ENCODE measurements around the gene PRRC2B. TPM values are rescaled to one million over a fixed set of nuclear protein-coding genes. Genes with fewer than 3 reads are reported as not detected.
A peak's percentile ranks its signal among the peaks of the same experiment; 100 is the strongest.

PRRC2B gene
- total and polyA plus RNA-seq, 2 of the 13 experiments (the other 11 are each of a cell fraction or from before 2014, with no cell fraction given): 20.8 to 37.4 TPM

DNA sequence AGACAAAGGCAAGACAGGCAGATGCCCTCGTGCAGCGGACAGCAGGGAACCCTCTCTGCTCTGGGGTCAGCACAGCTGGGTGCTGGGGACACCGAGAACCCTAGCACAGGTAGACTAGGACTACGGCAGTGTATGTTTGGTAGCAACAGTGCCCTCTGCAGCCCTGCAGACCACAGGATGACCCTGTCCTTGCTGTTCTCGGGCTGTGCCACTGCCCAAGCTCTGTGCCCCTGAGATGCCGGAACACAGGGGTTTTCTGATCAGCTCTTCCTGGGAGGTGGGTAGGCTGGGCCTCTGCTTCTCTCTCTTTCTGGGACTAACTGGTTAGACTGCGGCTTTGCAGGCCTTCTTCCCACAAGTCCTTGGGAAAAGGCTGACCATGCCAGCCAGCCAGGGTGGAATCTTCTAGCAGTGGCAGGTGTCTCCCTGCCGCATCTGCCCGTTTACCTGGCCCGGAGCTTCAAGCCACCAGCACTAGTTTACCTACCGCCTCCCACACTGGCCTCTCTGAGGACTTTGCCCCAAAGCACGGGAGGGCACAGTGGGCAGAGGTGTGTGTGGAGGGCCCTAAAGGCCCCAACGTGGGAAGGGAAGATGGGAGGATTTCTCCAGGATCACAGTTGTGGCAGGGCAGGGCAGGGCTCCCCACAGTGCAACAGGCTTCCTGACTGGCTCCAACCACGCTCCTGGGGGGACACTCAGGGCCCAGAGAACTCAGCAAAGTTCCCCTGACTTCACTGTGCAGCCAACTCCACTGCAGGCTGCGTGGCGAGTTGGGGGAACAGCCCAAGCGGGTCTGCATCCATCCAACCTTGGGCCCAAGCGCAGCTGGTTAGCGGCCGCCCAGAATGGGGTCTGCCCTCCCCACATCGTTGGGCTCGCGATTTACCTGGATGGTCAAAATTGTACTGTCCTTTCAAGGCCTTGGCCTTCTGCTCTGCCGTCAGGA lies 136.0 kb downstream of the PRRC2B start (continued):
- TF ChIP-seq, protein P1, sequence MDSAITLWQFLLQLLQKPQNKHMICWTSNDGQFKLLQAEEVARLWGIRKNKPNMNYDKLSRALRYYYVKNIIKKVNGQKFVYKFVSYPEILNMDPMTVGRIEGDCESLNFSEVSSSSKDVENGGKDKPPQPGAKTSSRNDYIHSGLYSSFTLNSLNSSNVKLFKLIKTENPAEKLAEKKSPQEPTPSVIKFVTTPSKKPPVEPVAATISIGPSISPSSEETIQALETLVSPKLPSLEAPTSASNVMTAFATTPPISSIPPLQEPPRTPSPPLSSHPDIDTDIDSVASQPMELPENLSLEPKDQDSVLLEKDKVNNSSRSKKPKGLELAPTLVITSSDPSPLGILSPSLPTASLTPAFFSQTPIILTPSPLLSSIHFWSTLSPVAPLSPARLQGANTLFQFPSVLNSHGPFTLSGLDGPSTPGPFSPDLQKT (CRISPR knock-in tag; IDR thresholded peaks at IDR 0.05; ENCODE audit: borderline replicate concordance): no peak
- TF ChIP-seq ZNF558 (CRISPR knock-in tag; IDR thresholded peaks at IDR 0.05; ENCODE audit: borderline replicate concordance) (no peak), MAF1 (CRISPR knock-in tag; IDR thresholded peaks at IDR 0.05; ENCODE audit: borderline replicate concordance) (no peak), ZNF264 (CRISPR knock-in tag; IDR thresholded peaks at IDR 0.05) (no peak), ZNF879 (CRISPR knock-in tag; IDR thresholded peaks at IDR 0.05) (no peak), THYN1 (CRISPR knock-in tag; IDR thresholded peaks at IDR 0.05; ENCODE audit: borderline replicate concordance, low read depth) (no peak), HNRNPUL1 (IDR thresholded peaks at IDR 0.05; ENCODE audit: low read depth, low read length) (no peak), ZNF766 (CRISPR knock-in tag; IDR thresholded peaks at IDR 0.05; ENCODE audit: borderline replicate concordance) (no peak), NFRKB (IDR thresholded peaks at IDR 0.05) (no peak), BORCS8-MEF2B (CRISPR knock-in tag; IDR thresholded peaks at IDR 0.05) (no peak), ZNF652 (CRISPR knock-in tag; IDR thresholded peaks at IDR 0.05; ENCODE audit: borderline replicate concordance, low read depth) (no peak), ZC3H13 (CRISPR knock-in tag; IDR thresholded peaks at IDR 0.05) (no peak), ZNF317 (CRISPR knock-in tag; IDR thresholded peaks at IDR 0.05) (no peak), DNMT1 (CRISPR knock-in tag; IDR thresholded peaks at IDR 0.05) (peak; percentile 31; the same call in 1 of the 2 replicates), ZNF572 (CRISPR knock-in tag; IDR thresholded peaks at IDR 0.05) (0 out of 2 replicates have a peak, but pooled peaks have one; percentile 51)
- TF ChIP-seq, protein P2, sequence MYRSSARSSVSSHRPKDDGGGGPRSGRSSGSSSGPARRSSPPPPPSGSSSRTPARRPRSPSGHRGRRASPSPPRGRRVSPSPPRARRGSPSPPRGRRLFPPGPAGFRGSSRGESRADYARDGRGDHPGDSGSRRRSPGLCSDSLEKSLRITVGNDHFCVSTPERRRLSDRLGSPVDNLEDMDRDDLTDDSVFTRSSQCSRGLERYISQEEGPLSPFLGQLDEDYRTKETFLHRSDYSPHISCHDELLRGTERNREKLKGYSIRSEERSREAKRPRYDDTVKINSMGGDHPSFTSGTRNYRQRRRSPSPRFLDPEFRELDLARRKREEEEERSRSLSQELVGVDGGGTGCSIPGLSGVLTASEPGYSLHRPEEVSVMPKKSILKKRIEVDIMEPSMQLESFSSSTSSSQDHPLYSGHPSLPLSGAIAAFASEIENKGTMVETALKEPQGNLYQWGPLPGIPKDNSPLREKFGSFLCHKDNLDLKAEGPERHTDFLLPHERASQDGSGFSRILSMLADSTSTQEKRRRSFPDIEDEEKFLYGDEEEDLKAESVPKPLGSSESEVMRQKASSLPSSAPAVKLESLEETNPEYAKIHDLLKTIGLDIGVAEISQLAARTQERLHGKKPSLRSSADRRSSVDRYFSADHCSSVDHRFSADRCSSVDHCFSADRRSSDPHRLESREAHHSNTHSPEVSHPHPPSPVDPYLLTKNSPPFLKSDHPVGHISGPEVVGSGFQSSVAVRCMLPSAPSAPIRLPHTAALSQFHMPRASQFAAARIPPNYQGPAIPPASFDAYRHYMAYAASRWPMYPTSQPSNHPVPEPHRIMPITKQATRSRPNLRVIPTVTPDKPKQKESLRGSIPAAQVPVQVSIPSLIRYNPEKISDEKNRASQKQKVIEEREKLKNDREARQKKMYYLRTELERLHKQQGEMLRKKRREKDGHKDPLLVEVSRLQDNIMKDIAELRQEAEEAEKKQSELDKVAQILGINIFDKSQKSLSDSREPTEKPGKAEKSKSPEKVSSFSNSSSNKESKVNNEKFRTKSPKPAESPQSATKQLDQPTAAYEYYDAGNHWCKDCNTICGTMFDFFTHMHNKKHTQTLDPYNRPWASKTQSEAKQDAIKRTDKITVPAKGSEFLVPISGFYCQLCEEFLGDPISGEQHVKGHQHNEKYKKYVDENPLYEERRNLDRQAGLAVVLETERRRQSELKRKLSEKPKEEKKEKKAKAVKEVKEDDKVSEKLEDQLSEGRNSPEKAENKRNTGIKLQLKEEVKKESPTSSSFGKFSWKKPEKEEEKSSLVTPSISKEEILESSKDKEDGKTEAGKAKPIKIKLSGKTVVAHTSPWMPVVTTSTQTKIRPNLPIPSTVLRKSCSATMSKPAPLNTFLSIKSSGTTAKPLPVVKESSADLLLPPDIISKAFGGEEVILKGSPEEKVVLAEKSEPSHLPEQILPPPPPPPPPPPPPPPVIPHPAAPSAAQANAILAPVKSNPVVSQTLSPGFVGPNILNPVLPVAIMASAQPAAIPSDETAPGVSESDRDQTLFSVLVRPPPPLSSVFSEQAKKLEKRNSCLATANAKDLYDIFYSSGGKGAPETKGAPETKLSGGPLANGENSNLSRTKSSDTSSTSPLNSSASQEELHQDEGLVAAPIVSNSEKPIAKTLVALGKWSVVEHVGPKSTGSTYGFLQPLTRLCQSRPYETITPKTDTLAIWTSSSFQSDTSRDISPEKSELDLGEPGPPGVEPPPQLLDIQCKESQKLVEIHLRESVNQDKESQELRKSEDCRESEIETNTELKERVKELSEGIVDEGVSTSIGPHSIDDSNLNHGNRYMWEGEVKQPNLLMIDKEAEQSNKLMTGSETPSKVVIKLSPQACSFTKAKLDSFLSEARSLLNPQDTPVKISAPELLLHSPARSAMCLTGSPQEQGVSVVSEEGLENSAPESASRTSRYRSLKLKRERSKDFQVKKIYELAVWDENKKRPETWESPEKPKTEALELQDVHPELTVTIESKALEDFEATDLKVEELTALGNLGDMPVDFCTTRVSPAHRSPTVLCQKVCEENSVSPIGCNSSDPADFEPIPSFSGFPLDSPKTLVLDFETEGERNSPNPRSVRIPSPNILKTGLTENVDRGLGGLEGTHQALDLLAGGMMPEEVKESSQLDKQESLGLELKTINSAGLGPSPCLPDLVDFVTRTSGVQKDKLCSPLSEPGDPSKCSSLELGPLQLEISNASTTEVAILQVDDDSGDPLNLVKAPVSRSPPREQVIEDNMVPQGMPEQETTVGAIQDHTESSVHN (CRISPR knock-in tag; IDR thresholded peaks at IDR 0.05): peak; percentile 12; the same call in 1 of the 2 replicates
- TF ChIP-seq, protein P3, sequence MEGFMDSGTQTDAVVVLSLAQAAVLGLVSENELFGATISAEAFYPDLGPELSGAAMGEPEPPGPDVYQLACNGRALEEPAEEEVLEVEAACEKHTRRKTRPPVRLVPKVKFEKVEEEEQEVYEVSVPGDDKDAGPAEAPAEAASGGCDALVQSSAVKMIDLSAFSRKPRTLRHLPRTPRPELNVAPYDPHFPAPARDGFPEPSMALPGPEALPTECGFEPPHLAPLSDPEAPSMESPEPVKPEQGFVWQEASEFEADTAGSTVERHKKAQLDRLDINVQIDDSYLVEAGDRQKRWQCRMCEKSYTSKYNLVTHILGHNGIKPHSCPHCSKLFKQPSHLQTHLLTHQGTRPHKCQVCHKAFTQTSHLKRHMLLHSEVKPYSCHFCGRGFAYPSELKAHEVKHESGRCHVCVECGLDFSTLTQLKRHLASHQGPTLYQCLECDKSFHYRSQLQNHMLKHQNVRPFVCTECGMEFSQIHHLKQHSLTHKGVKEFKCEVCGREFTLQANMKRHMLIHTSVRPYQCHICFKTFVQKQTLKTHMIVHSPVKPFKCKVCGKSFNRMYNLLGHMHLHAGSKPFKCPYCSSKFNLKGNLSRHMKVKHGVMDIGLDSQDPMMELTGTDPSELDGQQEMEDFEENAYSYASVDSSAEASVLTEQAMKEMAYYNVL (CRISPR knock-in tag; IDR thresholded peaks at IDR 0.05; ENCODE audit: borderline replicate concordance): no peak
